Measurements from ENCODE around the gene CDH10.

CDH10 gene

DNA sequence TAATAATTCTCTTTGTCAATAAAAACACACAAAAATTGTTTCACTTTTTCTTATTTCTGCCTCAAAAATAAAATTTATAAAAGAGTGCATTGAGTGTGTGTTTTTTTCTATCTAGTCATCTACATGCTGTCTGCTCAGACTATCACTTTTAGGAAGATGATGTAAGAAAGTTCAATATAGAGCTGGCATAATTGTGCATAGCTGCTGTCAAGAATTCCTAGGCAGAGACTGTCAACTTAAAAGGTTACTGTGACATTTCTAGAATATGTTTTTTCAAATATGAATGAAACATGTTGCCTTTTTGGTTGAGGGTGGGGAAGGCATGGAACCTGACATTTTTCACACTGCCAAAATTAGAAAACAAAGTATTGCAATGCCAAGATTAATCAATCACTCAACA is 172.3 kb downstream of the CDH10 start:
- ATAC-seq: no peak
- TF ChIP-seq, protein P1, sequence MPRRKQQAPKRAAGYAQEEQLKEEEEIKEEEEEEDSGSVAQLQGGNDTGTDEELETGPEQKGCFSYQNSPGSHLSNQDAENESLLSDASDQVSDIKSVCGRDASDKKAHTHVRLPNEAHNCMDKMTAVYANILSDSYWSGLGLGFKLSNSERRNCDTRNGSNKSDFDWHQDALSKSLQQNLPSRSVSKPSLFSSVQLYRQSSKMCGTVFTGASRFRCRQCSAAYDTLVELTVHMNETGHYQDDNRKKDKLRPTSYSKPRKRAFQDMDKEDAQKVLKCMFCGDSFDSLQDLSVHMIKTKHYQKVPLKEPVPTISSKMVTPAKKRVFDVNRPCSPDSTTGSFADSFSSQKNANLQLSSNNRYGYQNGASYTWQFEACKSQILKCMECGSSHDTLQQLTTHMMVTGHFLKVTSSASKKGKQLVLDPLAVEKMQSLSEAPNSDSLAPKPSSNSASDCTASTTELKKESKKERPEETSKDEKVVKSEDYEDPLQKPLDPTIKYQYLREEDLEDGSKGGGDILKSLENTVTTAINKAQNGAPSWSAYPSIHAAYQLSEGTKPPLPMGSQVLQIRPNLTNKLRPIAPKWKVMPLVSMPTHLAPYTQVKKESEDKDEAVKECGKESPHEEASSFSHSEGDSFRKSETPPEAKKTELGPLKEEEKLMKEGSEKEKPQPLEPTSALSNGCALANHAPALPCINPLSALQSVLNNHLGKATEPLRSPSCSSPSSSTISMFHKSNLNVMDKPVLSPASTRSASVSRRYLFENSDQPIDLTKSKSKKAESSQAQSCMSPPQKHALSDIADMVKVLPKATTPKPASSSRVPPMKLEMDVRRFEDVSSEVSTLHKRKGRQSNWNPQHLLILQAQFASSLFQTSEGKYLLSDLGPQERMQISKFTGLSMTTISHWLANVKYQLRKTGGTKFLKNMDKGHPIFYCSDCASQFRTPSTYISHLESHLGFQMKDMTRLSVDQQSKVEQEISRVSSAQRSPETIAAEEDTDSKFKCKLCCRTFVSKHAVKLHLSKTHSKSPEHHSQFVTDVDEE (CRISPR knock-in tag; IDR thresholded peaks at IDR 0.05): no peak
- TF ChIP-seq ESRRG (CRISPR knock-in tag; IDR thresholded peaks at IDR 0.05) (no peak), RARB (CRISPR knock-in tag; IDR thresholded peaks at IDR 0.05) (no peak), ZNF70 (CRISPR knock-in tag; IDR thresholded peaks at IDR 0.05) (no peak), ARNTL (CRISPR knock-in tag; IDR thresholded peaks at IDR 0.05; ENCODE audit: borderline replicate concordance, low read depth) (no peak), PPARA (CRISPR knock-in tag; IDR thresholded peaks at IDR 0.05; ENCODE audit: borderline replicate concordance) (no peak), GLIS3 (CRISPR knock-in tag; IDR thresholded peaks at IDR 0.05) (no peak), ZNF8 (CRISPR knock-in tag; IDR thresholded peaks at IDR 0.05) (no peak), ZFP30 (CRISPR knock-in tag; IDR thresholded peaks at IDR 0.05) (no peak), TOX (CRISPR knock-in tag; IDR thresholded peaks at IDR 0.05; ENCODE audit: borderline replicate concordance) (no peak), TCF4 (CRISPR knock-in tag; IDR thresholded peaks at IDR 0.05; ENCODE audit: borderline replicate concordance) (no peak), ISL1 (CRISPR knock-in tag; IDR thresholded peaks at IDR 0.05) (no peak), ZC3H10 (CRISPR knock-in tag; IDR thresholded peaks at IDR 0.05) (no peak), CSDC2 (CRISPR knock-in tag; IDR thresholded peaks at IDR 0.05) (no peak), ZFP3 (CRISPR knock-in tag; IDR thresholded peaks at IDR 0.05) (no peak)
- TF ChIP-seq, protein P2, sequence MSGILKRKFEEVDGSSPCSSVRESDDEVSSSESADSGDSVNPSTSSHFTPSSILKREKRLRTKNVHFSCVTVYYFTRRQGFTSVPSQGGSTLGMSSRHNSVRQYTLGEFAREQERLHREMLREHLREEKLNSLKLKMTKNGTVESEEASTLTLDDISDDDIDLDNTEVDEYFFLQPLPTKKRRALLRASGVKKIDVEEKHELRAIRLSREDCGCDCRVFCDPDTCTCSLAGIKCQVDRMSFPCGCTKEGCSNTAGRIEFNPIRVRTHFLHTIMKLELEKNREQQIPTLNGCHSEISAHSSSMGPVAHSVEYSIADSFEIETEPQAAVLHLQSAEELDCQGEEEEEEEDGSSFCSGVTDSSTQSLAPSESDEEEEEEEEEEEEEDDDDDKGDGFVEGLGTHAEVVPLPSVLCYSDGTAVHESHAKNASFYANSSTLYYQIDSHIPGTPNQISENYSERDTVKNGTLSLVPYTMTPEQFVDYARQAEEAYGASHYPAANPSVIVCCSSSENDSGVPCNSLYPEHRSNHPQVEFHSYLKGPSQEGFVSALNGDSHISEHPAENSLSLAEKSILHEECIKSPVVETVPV (CRISPR knock-in tag; IDR thresholded peaks at IDR 0.05): no peak
- TF ChIP-seq, protein P3, sequence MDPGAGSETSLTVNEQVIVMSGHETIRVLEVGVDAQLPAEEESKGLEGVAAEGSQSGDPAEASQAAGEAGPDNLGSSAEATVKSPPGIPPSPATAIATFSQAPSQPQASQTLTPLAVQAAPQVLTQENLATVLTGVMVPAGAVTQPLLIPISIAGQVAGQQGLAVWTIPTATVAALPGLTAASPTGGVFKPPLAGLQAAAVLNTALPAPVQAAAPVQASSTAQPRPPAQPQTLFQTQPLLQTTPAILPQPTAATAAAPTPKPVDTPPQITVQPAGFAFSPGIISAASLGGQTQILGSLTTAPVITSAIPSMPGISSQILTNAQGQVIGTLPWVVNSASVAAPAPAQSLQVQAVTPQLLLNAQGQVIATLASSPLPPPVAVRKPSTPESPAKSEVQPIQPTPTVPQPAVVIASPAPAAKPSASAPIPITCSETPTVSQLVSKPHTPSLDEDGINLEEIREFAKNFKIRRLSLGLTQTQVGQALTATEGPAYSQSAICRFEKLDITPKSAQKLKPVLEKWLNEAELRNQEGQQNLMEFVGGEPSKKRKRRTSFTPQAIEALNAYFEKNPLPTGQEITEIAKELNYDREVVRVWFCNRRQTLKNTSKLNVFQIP (CRISPR knock-in tag; IDR thresholded peaks at IDR 0.05; ENCODE audit: borderline replicate concordance, low read depth): no peak
- TF ChIP-seq, protein P4, sequence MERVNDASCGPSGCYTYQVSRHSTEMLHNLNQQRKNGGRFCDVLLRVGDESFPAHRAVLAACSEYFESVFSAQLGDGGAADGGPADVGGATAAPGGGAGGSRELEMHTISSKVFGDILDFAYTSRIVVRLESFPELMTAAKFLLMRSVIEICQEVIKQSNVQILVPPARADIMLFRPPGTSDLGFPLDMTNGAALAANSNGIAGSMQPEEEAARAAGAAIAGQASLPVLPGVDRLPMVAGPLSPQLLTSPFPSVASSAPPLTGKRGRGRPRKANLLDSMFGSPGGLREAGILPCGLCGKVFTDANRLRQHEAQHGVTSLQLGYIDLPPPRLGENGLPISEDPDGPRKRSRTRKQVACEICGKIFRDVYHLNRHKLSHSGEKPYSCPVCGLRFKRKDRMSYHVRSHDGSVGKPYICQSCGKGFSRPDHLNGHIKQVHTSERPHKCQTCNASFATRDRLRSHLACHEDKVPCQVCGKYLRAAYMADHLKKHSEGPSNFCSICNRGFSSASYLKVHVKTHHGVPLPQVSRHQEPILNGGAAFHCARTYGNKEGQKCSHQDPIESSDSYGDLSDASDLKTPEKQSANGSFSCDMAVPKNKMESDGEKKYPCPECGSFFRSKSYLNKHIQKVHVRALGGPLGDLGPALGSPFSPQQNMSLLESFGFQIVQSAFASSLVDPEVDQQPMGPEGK (CRISPR knock-in tag; IDR thresholded peaks at IDR 0.05; ENCODE audit: borderline replicate concordance): no peak

DNA sequence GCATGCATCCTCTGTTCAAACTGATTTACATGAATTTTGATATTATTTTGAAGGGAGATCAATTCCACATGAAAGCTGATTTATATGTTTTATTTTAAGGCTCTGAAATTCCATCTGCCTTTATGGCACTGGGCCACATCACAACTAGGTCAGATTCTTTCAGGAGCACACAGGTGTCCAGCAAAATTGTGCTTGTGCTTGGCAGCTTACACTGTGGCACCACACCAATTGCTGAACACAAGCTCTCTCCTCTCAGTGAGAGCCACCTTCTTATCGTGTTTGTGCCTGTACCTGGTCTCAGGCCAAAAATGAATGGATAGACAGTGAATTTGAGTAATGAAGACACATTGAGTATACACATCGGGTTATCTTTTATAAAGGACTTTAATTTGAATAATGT is 200.4 kb downstream of the CDH10 start:
- no peak for TF ChIP-seq TCF4 (CRISPR knock-in tag; IDR thresholded peaks at IDR 0.05; ENCODE audit: borderline replicate concordance)
- ATAC-seq: no peak

DNA sequence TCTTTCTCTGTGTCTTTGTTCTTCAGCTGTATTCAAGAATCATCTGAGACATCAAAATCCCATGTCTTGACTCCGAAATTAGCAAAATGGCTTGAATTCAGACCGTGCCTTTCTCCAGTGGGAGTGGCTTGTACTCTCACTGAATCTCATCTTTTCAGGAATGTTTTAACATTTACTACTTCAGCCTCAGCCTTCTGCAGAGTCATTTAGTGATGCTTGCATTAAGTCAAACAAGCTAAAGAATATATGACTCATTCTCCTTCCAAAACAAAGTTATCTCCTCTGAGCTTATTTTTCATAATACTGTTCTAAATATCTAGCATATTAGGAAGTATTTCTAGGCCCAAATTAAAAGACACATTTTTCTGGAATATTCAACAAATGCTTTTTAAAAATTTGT is 205.3 kb downstream of the CDH10 start:
- ATAC-seq: no peak

More for the DNA sequence above, 205.3 kb downstream of the CDH10 start:
- TF ChIP-seq OSR1 (CRISPR knock-in tag; IDR thresholded peaks at IDR 0.05) (no peak), PPARA (CRISPR knock-in tag; IDR thresholded peaks at IDR 0.05; ENCODE audit: borderline replicate concordance) (no peak), ESRRG (CRISPR knock-in tag; IDR thresholded peaks at IDR 0.05) (no peak), BACH2 (CRISPR knock-in tag; IDR thresholded peaks at IDR 0.05; ENCODE audit: borderline replicate concordance) (no peak), ZNF565 (CRISPR knock-in tag; conservative IDR thresholded peaks at IDR 0.05; ENCODE audit: low read depth) (no peak), GLIS3 (CRISPR knock-in tag; IDR thresholded peaks at IDR 0.05) (no peak), ARNTL (CRISPR knock-in tag; IDR thresholded peaks at IDR 0.05; ENCODE audit: borderline replicate concordance, low read depth) (no peak), RARB (CRISPR knock-in tag; IDR thresholded peaks at IDR 0.05) (no peak), SNAI2 (CRISPR knock-in tag; IDR thresholded peaks at IDR 0.05) (no peak), ZNF70 (CRISPR knock-in tag; IDR thresholded peaks at IDR 0.05) (no peak), ZC3H10 (CRISPR knock-in tag; IDR thresholded peaks at IDR 0.05) (no peak), ISL1 (CRISPR knock-in tag; IDR thresholded peaks at IDR 0.05) (no peak)
- TF ChIP-seq, protein P4 (CRISPR knock-in tag; IDR thresholded peaks at IDR 0.05; ENCODE audit: borderline replicate concordance): no peak
- TF ChIP-seq, protein P5, sequence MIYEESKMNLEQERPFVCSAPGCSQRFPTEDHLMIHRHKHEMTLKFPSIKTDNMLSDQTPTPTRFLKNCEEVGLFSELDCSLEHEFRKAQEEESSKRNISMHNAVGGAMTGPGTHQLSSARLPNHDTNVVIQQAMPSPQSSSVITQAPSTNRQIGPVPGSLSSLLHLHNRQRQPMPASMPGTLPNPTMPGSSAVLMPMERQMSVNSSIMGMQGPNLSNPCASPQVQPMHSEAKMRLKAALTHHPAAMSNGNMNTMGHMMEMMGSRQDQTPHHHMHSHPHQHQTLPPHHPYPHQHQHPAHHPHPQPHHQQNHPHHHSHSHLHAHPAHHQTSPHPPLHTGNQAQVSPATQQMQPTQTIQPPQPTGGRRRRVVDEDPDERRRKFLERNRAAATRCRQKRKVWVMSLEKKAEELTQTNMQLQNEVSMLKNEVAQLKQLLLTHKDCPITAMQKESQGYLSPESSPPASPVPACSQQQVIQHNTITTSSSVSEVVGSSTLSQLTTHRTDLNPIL (CRISPR knock-in tag; IDR thresholded peaks at IDR 0.05; ENCODE audit: low read depth): no peak
- TF ChIP-seq, protein P1 (CRISPR knock-in tag; IDR thresholded peaks at IDR 0.05): no peak
